Neural progenitor cell (in vitro differentiated cells): ENCODE data around the gene EXOC4.

ENCODE experiments used
- CTCF ChIP-seq: fragments of 200-600 bp; sonication (generic); IDR thresholded peaks from 2 replicates; pipeline ENCODE4 v1.5.1; 2017; ENCODE audit warnings: antibody characterized with exemption, mild to moderate bottlenecking
- EZH2 ChIP-seq: fragments of 200-600 bp; sonication (generic); IDR thresholded peaks from 2 replicates; pipeline ENCODE4 v1.6.1; 2017; ENCODE audit warnings: antibody characterized with exemption, mild to moderate bottlenecking, moderate library complexity
- EZH2phosphoT487 ChIP-seq: fragments of 200-600 bp; sonication (generic); IDR thresholded peaks from 2 replicates; pipeline ENCODE4 v1.6.1; 2017; ENCODE audit warnings: antibody characterized with exemption

DNA sequence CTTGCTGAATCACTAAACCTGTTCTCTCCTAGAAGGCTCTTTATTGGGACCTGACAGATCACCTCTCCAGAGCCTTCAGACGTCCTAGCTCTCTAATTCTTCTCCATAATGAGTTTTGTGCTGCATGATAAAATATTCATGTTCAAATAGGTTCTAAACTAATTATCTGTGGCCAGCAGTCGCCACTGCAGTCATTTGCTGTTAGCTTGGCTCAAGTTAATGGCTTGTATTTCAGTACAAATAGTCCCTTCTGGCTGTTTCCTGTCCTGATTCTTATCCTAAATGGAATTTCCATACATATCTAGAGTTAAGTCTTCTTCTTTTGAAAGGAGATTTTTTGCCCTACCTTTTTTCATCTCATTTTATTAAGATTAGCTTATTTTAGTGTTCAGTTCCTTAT, 303.2 kb downstream of the EXOC4 start:
- TF ChIP-seq CTCF (no peak), EZH2 (no peak), EZH2phosphoT487 (no peak)
